HepG2 (cell line): ENCODE measurements around the gene MFGE8. TPM values are rescaled to one million over a fixed set of nuclear protein-coding genes. Genes with fewer than 3 reads are reported as not detected.

Source experiments
- ATAC-seq: fragments of 200-7000 bp; cut with Tn5 transposase; 3 replicates; pipeline ENCODE4 v1.9.1; 2020; ENCODE audit warnings: mild to moderate bottlenecking, moderate library complexity
- BruUV-seq: library from RNA; stranded (reverse); fragments of 400-500 nt; replicated peaks from 2 replicates; lab custom pipeline; 2021; lab: Mats Ljungman, UMichigan
- CTCF ChIA-PET: fragments of 300-600 bp; formaldehyde crosslinking; extraction: SDS; loops from one replicate; lab custom pipeline; 2021; ENCODE audit warnings: low total read pairs, inconsistent platforms, low intra/inter-chr PET ratio; lab: Yijun Ruan, JAX
- POLR2A ChIA-PET: fragments of 350-600 bp; sonication (Branson Sonifier 250); formaldehyde crosslinking; loops from one replicate; lab custom pipeline; 2020; ENCODE audit warnings: antibody characterized with exemption, inconsistent platforms; lab: Yijun Ruan, JAX
- DNase-seq: peaks from one replicate; pipeline ENCODE4 v3.0.0-alpha.2; 2015; ENCODE audit warnings: low spot score
- FAIRE-seq: peaks from 3 replicates; lab custom pipeline; 2011; peaks lifted over from hg19 to GRCh38; lab: Jason Lieb, UNC
- H2AFZ ChIP-seq: one replicate; pipeline ENCODE4 v1.6.1; 2011; ENCODE audit warnings: low read length, inconsistent platforms
- H3K27ac ChIP-seq: fragments of 300-600 bp; 3 replicates; pipeline ENCODE4 v1.8.0; 2011; ENCODE audit warnings: mixed run types, mild to moderate bottlenecking, mixed read lengths, low read length, inconsistent platforms; ENCODE audit not compliant: insufficient read depth; ENCODE audit errors: extremely low read length
- H3K27me3 ChIP-seq, 2 experiments: fragments of 200-600 bp in 1 of 2; 2 replicates in 1 of 2; 3 replicates in 1 of 2; pipeline versions ENCODE4 v1.6.0 to v1.8.0; 2011; ENCODE audit warnings: low read length in 2 of 2, mild to moderate bottlenecking in 2 of 2, moderate library complexity in 2 of 2, inconsistent platforms in 1 of 2; ENCODE audit not compliant: insufficient read depth in 2 of 2, control insufficient read depth in 1 of 2
- H3K36me3 ChIP-seq, 2 experiments: fragments of 200-600 bp in 1 of 2; replicated peaks in 1 of 2; 2 replicates in 1 of 2; 3 replicates in 1 of 2; pipeline versions ENCODE4 v1.5.1 to v1.8.0; 2011; ENCODE audit warnings: low read length in 2 of 2, inconsistent platforms in 1 of 2; ENCODE audit not compliant: insufficient read depth in 2 of 2, control insufficient read depth in 1 of 2
- H3K4me1 ChIP-seq: 2 replicates; pipeline ENCODE4 v1.5.1; 2012; ENCODE audit warnings: low read length, inconsistent platforms; ENCODE audit not compliant: insufficient read depth
- H3K4me2 ChIP-seq: 2 replicates; pipeline ENCODE4 v1.6.0; 2011; ENCODE audit warnings: low read depth, low read length, inconsistent platforms
- H3K4me3 ChIP-seq, 3 experiments: fragments of 200-600 bp in 1 of 3; sonication (generic), shearing (Covaris generic) in 1 of 3; replicated peaks in 1 of 3; 2 replicates each; pipeline ENCODE4 v1.5.1; 2011 to 2016; ENCODE audit warnings: low read length in 3 of 3, inconsistent platforms in 2 of 3, low read depth in 2 of 3, mild to moderate bottlenecking in 2 of 3, control low read depth in 1 of 3, mixed read lengths in 1 of 3; ENCODE audit not compliant: insufficient read depth in 1 of 3
- H3K79me2 ChIP-seq: one replicate; pipeline ENCODE4 v1.6.1; 2011; ENCODE audit warnings: low read length, inconsistent platforms; ENCODE audit not compliant: insufficient read depth
- H3K9ac ChIP-seq: 2 replicates; pipeline ENCODE4 v1.6.0; 2011; ENCODE audit warnings: mild to moderate bottlenecking, low read depth, low read length, inconsistent platforms; ENCODE audit not compliant: insufficient read depth
- H3K9me3 ChIP-seq: 2 replicates; pipeline ENCODE4 v1.5.1; 2012; ENCODE audit warnings: mild to moderate bottlenecking, low read length
- H4K20me1 ChIP-seq: 2 replicates; pipeline ENCODE4 v1.6.0; 2011; ENCODE audit warnings: inconsistent platforms, mild to moderate bottlenecking, low read length, moderate library complexity; ENCODE audit not compliant: insufficient read depth
- FOXO4 ChIP-seq: sonication (generic); formaldehyde crosslinking; conservative IDR thresholded peaks from 2 replicates; pipeline ENCODE4 v1.8.1; 2023; ENCODE audit warnings: missing genetic modification reagents
- PITX1 ChIP-seq: sonication (generic); formaldehyde crosslinking; IDR thresholded peaks from 2 replicates; pipeline ENCODE4 v1.5.1; 2020; ENCODE audit warnings: mild to moderate bottlenecking, missing genetic modification reagents
- ZFP91 ChIP-seq: sonication (generic); formaldehyde crosslinking; IDR thresholded peaks from 2 replicates; pipeline ENCODE4 v1.9.0; 2022; ENCODE audit warnings: missing genetic modification reagents, mild to moderate bottlenecking, borderline replicate concordance
- ZNF136 ChIP-seq: sonication (generic); formaldehyde crosslinking; IDR thresholded peaks from 2 replicates; pipeline ENCODE4 v1.8.1; 2022; ENCODE audit warnings: low read depth, mild to moderate bottlenecking, moderate library complexity, missing genetic modification reagents
- ZNF777 ChIP-seq: sonication (generic); formaldehyde crosslinking; IDR thresholded peaks from 2 replicates; pipeline ENCODE4 v1.4.0; 2020; ENCODE audit warnings: missing genetic modification reagents
- WGBS: methylation state at CpG from one replicate; pipeline ENCODE4 v1.1.6; 2017; ENCODE audit warnings: low lambda C conversion rate; 5-methylcytosine and 5-hydroxymethylcytosine counted together
- in situ Hi-C: cut with HindIII; loops from 2 replicates; pipeline ENCODE4 v1.10.0; 2017; ENCODE audit warnings: low pct_unique_long_range_greater_than_20kb; ENCODE audit not compliant: extremely low pct_ligation_motif_present
- intact Hi-C: fragments of 100-400 bp; cut with micrococcal nuclease; formaldehyde crosslinking; loops from one replicate; pipeline ENCODE4 v1.10.0; 2022; ENCODE audit not compliant: unreplicated experiment
- polyA plus RNA-seq, 8 experiments: library from polyadenylated mRNA; depleted of rRNA in 3 of 8; stranded (reverse) in 7 of 8; unstranded in 1 of 8; fragments of >200 nt; fragmentation: Illumina TruSeq in 4 of 8; extraction: Trizol in 4 of 8; gene quantifications; 2 replicates each; pipeline versions ENCODE4 v1.2.1 to v1.2.3, GENCODE V29; 2011 to 2016; ENCODE audit warnings: low read depth in 4 of 8, missing spikeins in 1 of 8, mixed read lengths in 1 of 8; ENCODE audit not compliant: insufficient read depth in 1 of 8
- total RNA-seq, 5 experiments: library from RNA; depleted of rRNA; stranded (reverse); fragments of >200 nt; fragmentation: Illumina TruSeq; extraction: Trizol; gene quantifications; 2 replicates each; pipeline ENCODE4 v1.2.3, GENCODE V29; 2016; ENCODE audit warnings: low read depth in 1 of 5

Gene MFGE8
- total and polyA plus RNA-seq, 2 of the 13 experiments (the other 11 are each of a cell fraction or from before 2014, with no cell fraction given), result 3.4 to 22.1 TPM

- in situ Hi-C loops (no loop called here), intact Hi-C loops (loop anchor here (1.0 to 10.0 kb wide), 2 partner anchors 122 to 280 kb away; no protein-coding TSS in a partner anchor)
- TF ChIP-seq ZNF136 (CRISPR knock-in tag) (0 out of 2 replicates have a peak, but pooled peaks have one; percentile 2), ZFP91 (CRISPR knock-in tag) (peak; percentile 90), PITX1 (no peak), FOXO4 (CRISPR knock-in tag) (0 out of 2 replicates have a peak, but pooled peaks have one; percentile 17), ZNF777 (CRISPR knock-in tag) (peak; percentile 71)
- DNase-seq (no peak), FAIRE-seq (no peak), ATAC-seq (peak; percentile 15)
- peak within 1 kb of the TSS; percentile 65 for H3K4me2 ChIP-seq
- H3K4me1 ChIP-seq, result peaks cover 36% of the 10 kb centered on the region
- ChIA-PET CTCF (interaction anchor here (1.3 kb wide), 2 partner anchors 10 to 123 kb away, joined by 4 to 8 read pairs; no protein-coding TSS in a partner anchor), POLR2A (no interaction called here)
- H3K27ac ChIP-seq, result no peak within 1 kb of the TSS
- H3K9ac ChIP-seq, result no peak within 1 kb of the TSS
- no peaks in the 10 kb centered on the region for H3K36me3 ChIP-seq
- no TSS peak for BruUV-seq
- H4K20me1 ChIP-seq, result no peaks in the 10 kb centered on the region
- 2% methylated on average over 13 of the region's 70 CpGs for whole genome bisulfite sequencing
- H3K4me3 ChIP-seq, result peak within 1 kb of the TSS in 2 of 3 experiments; percentile 25 to 48; a peak in 2 of 6 replicates
- no peak within 1 kb of the TSS for H2AFZ ChIP-seq
- H3K9me3 ChIP-seq, result no peaks in the 10 kb centered on the region
- no peaks in the 10 kb centered on the region for H3K79me2 ChIP-seq
- peaks cover 6 to 26% of the 10 kb centered on the region in 2 experiments for H3K27me3 ChIP-seq
Measured at GRCh38 chr15:88894819-88895767, 18.1 kb downstream of the MFGE8 start, which contains the start of gene HAPLN3. TSS of gene HAPLN3 (minus strand) at chr15:88895544. CDS start at chr15:88887298, 8,246 bp downstream.
